ENCODE results near the gene ITPR2. TPM values are rescaled to one million over a fixed set of nuclear protein-coding genes. Genes with fewer than 3 reads are reported as not detected.
"Not testable (repeated sequence)": the region's sequence is repeated elsewhere in the genome, so short reads cannot be mapped to it uniquely, and the experiment has no call there.

The ITPR2 gene
- total and polyA plus RNA-seq, 4 donors, result 30.9 to 133 (median 73.2) TPM

DNA sequence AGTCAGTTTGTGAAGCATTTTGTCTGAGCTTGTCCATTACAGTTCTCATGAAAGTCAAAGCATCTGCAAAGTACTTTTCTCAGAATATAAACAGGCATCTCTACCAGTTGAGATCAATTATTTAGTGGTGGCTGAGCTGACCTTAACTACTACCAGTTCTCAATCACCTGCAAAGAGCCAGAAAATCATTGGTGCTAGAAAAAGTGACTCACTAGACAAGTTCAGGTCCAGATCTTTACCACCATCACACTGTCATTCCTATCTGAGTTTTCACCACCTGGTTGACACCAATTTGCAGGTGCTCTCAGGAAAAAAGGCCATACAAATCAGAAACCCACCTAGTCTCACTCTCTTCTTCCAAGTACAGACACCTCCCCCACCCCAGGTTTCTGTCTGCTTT lies 33.3 kb downstream of the ITPR2 start:
- Histone ChIP-seq H3K4me3 (ENCODE audit: low read depth, low read length) (no peak overlapping the region), H3K27me3 (ENCODE audit: control insufficient read depth, insufficient read depth, low read length) (no peaks in the 10 kb centered on the region), H3K36me3 (ENCODE audit: control insufficient read depth, insufficient read depth, low read length) (peaks cover 4% of the 10 kb centered on the region), H3K27ac (ENCODE audit: low read depth, low read length) (peak overlapping the region; percentile 17), H3K4me1 (ENCODE audit: control insufficient read depth, insufficient read depth, low read length) (peaks cover 5% of the 10 kb centered on the region), H3K9me3 (ENCODE audit: control insufficient read depth, insufficient read depth, low read length) (no peaks in the 10 kb centered on the region)
- no peak for DNase-seq (ENCODE audit: low read depth in 4 of 6, low spot score in 6 of 6)

DNA sequence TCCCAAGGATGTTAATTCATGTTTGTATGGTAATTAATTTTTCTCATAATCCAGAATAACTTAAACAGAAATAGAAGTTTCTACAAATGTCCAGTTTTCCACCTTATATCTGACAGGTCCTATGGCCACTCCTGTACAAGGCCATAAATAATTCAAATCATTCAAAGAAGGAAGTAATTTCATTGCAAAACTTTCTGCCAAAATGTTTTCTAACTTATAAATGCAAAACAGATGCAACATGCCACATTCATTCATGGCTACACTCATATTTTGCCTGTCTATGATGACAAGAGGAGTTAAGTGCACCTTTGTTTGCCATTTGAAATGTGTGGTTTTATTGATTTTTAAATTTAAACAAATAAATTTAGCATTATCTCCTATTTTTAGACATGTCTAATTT lies 34.4 kb downstream of the ITPR2 start:
- Histone ChIP-seq H3K27ac (ENCODE audit: low read depth, low read length) (peak overlapping the region; percentile 61), H3K9me3 (ENCODE audit: control insufficient read depth, insufficient read depth, low read length) (no peaks in the 10 kb centered on the region), H3K4me1 (ENCODE audit: control insufficient read depth, insufficient read depth, low read length) (peaks cover 4% of the 10 kb centered on the region), H3K36me3 (ENCODE audit: control insufficient read depth, insufficient read depth, low read length) (peaks cover 4% of the 10 kb centered on the region), H3K4me3 (ENCODE audit: low read depth, low read length) (no peak overlapping the region), H3K27me3 (ENCODE audit: control insufficient read depth, insufficient read depth, low read length) (no peaks in the 10 kb centered on the region)
- no peak for DNase-seq (ENCODE audit: low read depth in 4 of 6, low spot score in 6 of 6)

DNA sequence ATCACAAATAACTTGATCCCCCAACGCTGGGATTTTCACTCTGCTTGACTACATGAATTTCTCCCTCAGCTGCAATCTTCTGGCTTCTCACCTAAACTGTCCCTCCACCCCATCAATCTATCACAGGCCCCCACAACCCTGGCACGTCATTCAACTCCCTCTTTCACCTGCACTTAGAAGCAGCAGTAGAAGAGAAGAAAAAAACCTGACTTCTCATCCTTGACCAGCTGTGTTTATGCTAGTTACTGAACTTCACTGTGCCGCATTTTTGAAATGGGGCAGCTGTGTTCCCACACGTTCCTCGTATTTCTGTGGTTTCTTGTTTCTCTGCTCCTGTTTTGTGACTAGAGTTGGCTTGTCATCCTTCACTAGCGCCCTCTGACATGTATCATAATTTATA lies 35.0 kb downstream of the ITPR2 start:
- H3K4me1 ChIP-seq (ENCODE audit: control insufficient read depth, insufficient read depth, low read length), result peaks cover 4% of the 10 kb centered on the region
- DNase-seq (ENCODE audit: low read depth in 4 of 6, low spot score in 6 of 6), result no peak
- peaks cover 4% of the 10 kb centered on the region for H3K36me3 ChIP-seq (ENCODE audit: control insufficient read depth, insufficient read depth, low read length)
- 47% methylated on average over 4 of the region's 6 CpGs for WGBS (ENCODE audit: insufficient coverage)
- H3K27me3 ChIP-seq (ENCODE audit: control insufficient read depth, insufficient read depth, low read length), result no peaks in the 10 kb centered on the region
- H3K27ac ChIP-seq (ENCODE audit: low read depth, low read length), result peak overlapping the region; percentile 61
- H3K4me3 ChIP-seq (ENCODE audit: low read depth, low read length), result no peak overlapping the region
- H3K9me3 ChIP-seq (ENCODE audit: control insufficient read depth, insufficient read depth, low read length), result no peaks in the 10 kb centered on the region

DNA sequence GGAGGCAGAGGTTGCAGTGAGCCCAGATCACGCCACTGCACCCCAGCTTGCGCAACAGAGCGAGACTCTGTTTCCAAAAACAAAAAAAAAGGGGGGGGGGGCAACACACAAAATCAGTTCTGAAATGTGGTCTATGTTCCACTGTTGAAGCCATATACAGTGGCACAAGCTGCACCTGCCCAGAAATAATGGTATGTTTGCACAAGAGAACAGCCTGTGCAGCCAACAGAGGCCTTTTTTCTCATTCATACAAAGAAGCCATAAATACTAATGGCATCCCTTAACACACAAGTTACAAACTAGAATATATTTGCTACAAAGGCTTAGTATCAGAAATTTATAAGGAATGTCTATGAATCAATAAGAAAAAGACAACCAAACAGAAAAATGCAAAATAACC lies 37.1 kb downstream of the ITPR2 start:
- no peak overlapping the region for H3K4me3 ChIP-seq (ENCODE audit: low read depth, low read length)
- peaks cover 4% of the 10 kb centered on the region for H3K4me1 ChIP-seq (ENCODE audit: control insufficient read depth, insufficient read depth, low read length)
- no peaks in the 10 kb centered on the region for H3K9me3 ChIP-seq (ENCODE audit: control insufficient read depth, insufficient read depth, low read length)
- no peaks in the 10 kb centered on the region for H3K27me3 ChIP-seq (ENCODE audit: control insufficient read depth, insufficient read depth, low read length)
- peaks cover 3% of the 10 kb centered on the region for H3K36me3 ChIP-seq (ENCODE audit: control insufficient read depth, insufficient read depth, low read length)
- 92% methylated on average over 2 of the region's 3 CpGs for WGBS (ENCODE audit: insufficient coverage)
- peak in 1 of 6 donors; percentile 10 for DNase-seq (ENCODE audit: low read depth in 4 of 6, low spot score in 6 of 6)
- H3K27ac ChIP-seq (ENCODE audit: low read depth, low read length), result no peak overlapping the region

DNA sequence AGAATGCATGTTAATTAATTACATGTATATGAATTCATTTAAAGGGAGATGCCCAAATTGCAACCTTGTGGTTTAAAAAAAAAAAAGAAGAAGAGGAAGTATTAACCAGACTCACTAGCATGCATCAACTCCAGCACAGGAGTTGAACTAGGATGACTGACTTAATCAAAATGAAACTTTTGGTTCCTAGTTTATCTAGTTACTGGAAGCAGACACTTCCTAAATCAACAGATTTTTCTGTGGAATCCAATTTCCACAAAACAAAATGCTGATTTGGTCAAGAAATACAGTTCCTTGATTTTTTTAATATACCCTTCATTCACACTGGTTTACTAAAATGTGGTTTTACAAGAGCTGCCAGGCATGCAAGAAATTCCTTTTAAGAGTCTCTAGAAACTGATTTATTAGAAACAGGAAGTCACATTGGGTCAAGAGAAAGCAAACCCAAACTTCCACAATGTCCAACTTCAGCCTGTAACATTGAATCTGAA lies 41.6 kb downstream of the ITPR2 start:
- Histone ChIP-seq H3K36me3 (ENCODE audit: control insufficient read depth, insufficient read depth, low read length) (no peaks in the 10 kb centered on the region), H3K4me1 (ENCODE audit: control insufficient read depth, insufficient read depth, low read length) (peaks cover 9% of the 10 kb centered on the region), H3K4me3 (ENCODE audit: low read depth, low read length) (no peak overlapping the region), H3K9me3 (ENCODE audit: control insufficient read depth, insufficient read depth, low read length) (no peaks in the 10 kb centered on the region), H3K27ac (ENCODE audit: low read depth, low read length) (no peak overlapping the region), H3K27me3 (ENCODE audit: control insufficient read depth, insufficient read depth, low read length) (no peaks in the 10 kb centered on the region)
- no peak for DNase-seq (ENCODE audit: low read depth in 4 of 6, low spot score in 6 of 6)

DNA sequence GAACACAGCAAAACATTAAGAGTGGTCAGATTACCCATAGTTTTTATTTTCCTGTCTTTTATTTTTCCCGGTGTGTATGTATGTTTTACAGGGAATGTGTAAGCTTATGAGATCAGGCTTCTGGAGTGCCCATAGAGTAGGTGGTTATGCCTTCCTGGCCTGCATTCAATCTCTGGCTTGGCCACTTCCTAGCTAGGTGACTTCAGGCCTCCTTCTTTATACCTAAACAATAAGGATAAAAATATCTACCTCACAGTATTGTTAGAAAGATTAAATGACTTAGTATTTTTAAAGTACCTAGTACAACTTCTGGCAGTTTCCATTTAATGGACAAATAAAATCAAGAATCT lies 42.4 kb downstream of the ITPR2 start:
- Histone ChIP-seq H3K4me1 (ENCODE audit: control insufficient read depth, insufficient read depth, low read length) (peaks cover 7% of the 10 kb centered on the region), H3K4me3 (ENCODE audit: low read depth, low read length) (no peak overlapping the region), H3K36me3 (ENCODE audit: control insufficient read depth, insufficient read depth, low read length) (no peaks in the 10 kb centered on the region), H3K9me3 (ENCODE audit: control insufficient read depth, insufficient read depth, low read length) (no peaks in the 10 kb centered on the region), H3K27ac (ENCODE audit: low read depth, low read length) (no peak overlapping the region), H3K27me3 (ENCODE audit: control insufficient read depth, insufficient read depth, low read length) (no peaks in the 10 kb centered on the region)
- DNase-seq (ENCODE audit: low read depth in 4 of 6, low spot score in 6 of 6), result no peak
- WGBS (ENCODE audit: insufficient coverage), result no CpG with 5 or more reads among the region's 1 CpG

DNA sequence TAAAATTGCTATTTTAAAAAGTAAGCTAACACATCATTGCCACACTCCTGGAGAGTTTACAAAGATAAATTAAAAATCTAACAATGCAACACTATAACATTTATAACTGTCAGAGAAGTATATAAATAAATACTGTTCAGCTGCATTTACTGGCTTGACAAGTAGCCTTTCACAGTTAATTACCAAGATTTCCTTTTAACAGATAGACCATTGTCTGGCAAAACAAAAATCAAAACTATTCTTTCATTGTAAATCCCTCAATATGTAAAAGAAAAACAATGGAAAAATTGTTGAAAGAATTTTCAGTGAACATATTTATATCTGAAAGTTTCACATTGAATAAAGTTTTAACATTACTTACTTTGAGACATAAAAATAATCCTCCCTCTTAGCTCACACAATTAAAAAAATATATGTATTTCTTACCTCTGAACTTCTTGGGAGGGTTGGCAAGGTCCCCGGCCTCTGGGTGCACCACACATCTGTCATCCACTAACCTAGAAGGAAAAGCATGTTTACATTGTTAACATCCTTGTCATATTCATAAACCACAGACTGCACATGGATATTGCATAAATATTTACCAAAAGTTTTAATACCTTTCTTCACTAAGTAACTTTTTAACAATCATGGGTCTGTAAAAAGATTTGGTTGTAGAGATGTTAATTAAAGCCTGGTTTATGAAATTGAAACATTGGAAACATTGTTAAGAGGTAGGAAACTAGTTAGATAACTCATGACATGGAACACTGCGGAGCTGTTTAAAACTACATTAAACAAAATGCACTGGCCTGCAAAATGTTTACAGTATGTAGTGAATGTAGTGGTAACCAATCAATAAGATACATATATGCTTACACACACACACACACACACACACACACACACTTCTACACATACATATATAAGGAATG lies 43.0 kb downstream of the ITPR2 start:
- H3K4me3 ChIP-seq (ENCODE audit: low read depth, low read length), result no peak overlapping the region
- H3K4me1 ChIP-seq (ENCODE audit: control insufficient read depth, insufficient read depth, low read length), result peaks cover 5% of the 10 kb centered on the region
- DNase-seq (ENCODE audit: low read depth in 4 of 6, low spot score in 6 of 6), result no peak
- no CpG with 5 or more reads among the region's 2 CpGs for WGBS (ENCODE audit: insufficient coverage)
- H3K27me3 ChIP-seq (ENCODE audit: control insufficient read depth, insufficient read depth, low read length), result no peaks in the 10 kb centered on the region
- peak overlapping the region; percentile 6 for H3K27ac ChIP-seq (ENCODE audit: low read depth, low read length)
- H3K36me3 ChIP-seq (ENCODE audit: control insufficient read depth, insufficient read depth, low read length), result no peaks in the 10 kb centered on the region
- no peaks in the 10 kb centered on the region for H3K9me3 ChIP-seq (ENCODE audit: control insufficient read depth, insufficient read depth, low read length)

DNA sequence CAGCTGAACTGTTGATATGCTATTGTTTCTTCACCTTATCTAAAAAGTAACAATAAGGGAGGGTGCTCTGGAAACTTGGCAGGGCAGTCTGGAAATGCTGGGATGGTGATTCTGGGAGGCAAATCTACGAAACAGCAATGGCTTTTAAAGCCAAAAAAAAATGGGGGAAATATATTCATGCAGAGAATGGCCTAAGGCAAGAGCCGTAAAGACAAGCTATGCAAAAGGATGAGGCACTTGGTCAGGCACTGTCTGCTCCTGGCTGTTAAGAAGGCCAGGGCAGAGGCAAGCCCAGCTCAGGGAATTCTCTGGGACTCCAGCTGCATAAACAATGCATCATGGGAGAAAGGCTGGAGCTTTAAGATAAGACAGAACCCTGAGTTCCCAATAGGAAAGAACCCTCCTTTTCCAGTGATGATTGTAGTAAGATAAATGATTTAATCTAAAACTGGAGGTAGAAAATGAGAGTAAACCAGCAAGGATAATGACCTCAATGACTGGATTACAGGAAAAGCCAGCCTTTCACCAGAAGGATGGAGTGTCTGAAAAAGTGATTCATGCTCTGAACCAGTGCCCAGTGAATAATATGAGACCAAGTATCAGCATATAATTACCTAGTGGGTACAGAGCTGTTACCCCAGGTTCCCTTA lies 46.0 kb downstream of the ITPR2 start:
- Histone ChIP-seq H3K36me3 (ENCODE audit: control insufficient read depth, insufficient read depth, low read length) (no peaks in the 10 kb centered on the region), H3K27me3 (ENCODE audit: control insufficient read depth, insufficient read depth, low read length) (no peaks in the 10 kb centered on the region), H3K4me3 (ENCODE audit: low read depth, low read length) (no peak overlapping the region), H3K9me3 (ENCODE audit: control insufficient read depth, insufficient read depth, low read length) (no peaks in the 10 kb centered on the region), H3K4me1 (ENCODE audit: control insufficient read depth, insufficient read depth, low read length) (peaks cover 5% of the 10 kb centered on the region), H3K27ac (ENCODE audit: low read depth, low read length) (peak overlapping the region; percentile 16)
- DNase-seq (ENCODE audit: low read depth in 4 of 6, low spot score in 6 of 6), result peak in 1 of 6 donors; percentile 6
- WGBS (ENCODE audit: insufficient coverage), result 72% methylated on average over 2 of the region's 2 CpGs

DNA sequence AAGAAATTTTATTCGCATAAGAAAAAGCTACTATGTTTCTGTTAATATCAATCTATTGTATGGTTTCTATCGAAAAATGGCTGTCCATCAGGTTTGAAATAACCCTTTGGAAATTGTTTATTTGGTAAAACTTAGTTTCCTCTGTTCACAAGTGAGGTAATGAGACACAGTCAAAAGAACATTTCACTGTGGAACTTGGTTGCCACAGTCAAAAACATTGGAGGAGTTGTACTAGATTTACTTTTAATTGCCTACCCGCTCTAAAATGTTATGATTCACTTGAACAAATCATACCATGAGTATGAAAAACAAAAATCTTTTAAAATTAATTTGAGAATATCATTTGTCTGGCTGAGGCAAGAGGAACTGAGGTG lies 46.5 kb downstream of the ITPR2 start:
- no peaks in the 10 kb centered on the region for H3K9me3 ChIP-seq (ENCODE audit: control insufficient read depth, insufficient read depth, low read length)
- H3K27me3 ChIP-seq (ENCODE audit: control insufficient read depth, insufficient read depth, low read length), result no peaks in the 10 kb centered on the region
- no peak for DNase-seq (ENCODE audit: low read depth in 4 of 6, low spot score in 6 of 6)
- H3K4me3 ChIP-seq (ENCODE audit: low read depth, low read length), result no peak overlapping the region
- peaks cover 5% of the 10 kb centered on the region for H3K4me1 ChIP-seq (ENCODE audit: control insufficient read depth, insufficient read depth, low read length)
- H3K36me3 ChIP-seq (ENCODE audit: control insufficient read depth, insufficient read depth, low read length), result no peaks in the 10 kb centered on the region
- no CpG with 5 or more reads among the region's 3 CpGs for WGBS (ENCODE audit: insufficient coverage)
- peak overlapping the region; percentile 16 for H3K27ac ChIP-seq (ENCODE audit: low read depth, low read length)

DNA sequence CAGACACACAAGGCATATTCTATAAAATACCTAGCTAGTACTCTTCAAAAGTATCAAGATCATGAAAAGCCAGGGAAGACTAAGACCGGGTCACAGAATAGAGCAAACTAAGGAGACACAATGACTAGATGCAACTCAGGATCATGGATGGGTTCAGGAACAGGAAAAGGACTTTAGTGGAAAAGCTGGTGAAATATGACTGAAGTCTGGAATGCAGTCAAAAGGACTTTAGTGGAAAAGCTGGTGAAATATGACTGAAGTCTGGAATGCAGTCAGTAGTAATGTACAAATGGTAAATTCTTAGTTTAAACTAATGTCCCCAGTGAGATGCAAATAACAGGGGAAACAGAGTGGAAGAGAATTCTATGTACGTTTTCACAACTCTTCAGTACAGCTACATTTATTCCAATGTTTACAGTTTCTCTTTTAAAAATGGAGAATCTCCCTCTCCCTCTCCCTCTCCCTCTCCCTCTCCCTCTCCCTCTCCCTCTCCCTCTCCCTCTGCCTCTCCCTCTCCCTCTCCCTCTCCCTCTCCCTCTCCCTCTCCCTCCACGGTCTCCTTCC lies 49.1 kb downstream of the ITPR2 start:
- H3K9me3 ChIP-seq (ENCODE audit: control insufficient read depth, insufficient read depth, low read length); H3K27ac ChIP-seq (ENCODE audit: low read depth, low read length); H3K27me3 ChIP-seq (ENCODE audit: control insufficient read depth, insufficient read depth, low read length); H3K4me1 ChIP-seq (ENCODE audit: control insufficient read depth, insufficient read depth, low read length); H3K36me3 ChIP-seq (ENCODE audit: control insufficient read depth, insufficient read depth, low read length); H3K4me3 ChIP-seq (ENCODE audit: low read depth, low read length); DNase-seq (ENCODE audit: low read depth in 4 of 6, low spot score in 6 of 6): not testable (repeated sequence)
- WGBS (ENCODE audit: insufficient coverage), result no CpG with 5 or more reads among the region's 3 CpGs
